HG02943 (cell line): ENCODE data around the gene SYS1.

Source experiments
- ATAC-seq: cut with Tn5 transposase; IDR thresholded peaks from one replicate; pipeline ENCODE4 v1.9.1; 2021; ENCODE audit warnings: mild to moderate bottlenecking, low read depth, moderate library complexity; ENCODE audit not compliant: unreplicated experiment

SYS1 gene

GRCh38 chr20:45409521-45410272 lies 46.7 kb downstream of the SYS1 start:
- no peak for ATAC-seq

- ATAC-seq: no peak
Observed at GRCh38 chr20:45410887-45411286, 47.9 kb downstream of the SYS1 start.

- ATAC-seq: no peak
Observed at GRCh38 chr20:45412653-45413052, 49.7 kb downstream of the SYS1 start.

GRCh38 chr20:45413479-45413878 lies 50.5 kb downstream of the SYS1 start:
- no peak for ATAC-seq

GRCh38 chr20:45415822-45416637 lies 53.1 kb downstream of the SYS1 start, which contains the start of gene PIGT:
TSS of gene PIGT (plus strand) at chr20:45416141. CDS start at chr20:45416157, 16 bp downstream.
- ATAC-seq: peak; percentile 69

GRCh38 chr20:45416917-45417316 lies 54.0 kb downstream of the SYS1 start:
- no peak for ATAC-seq
